Breast epithelium (tissue), 3 donors: ENCODE data around the gene DGKB.

Experiments used
- POLR2A ChIP-seq: fragments of 450-650 bp; IDR thresholded peaks from one replicate; pipeline ENCODE4 v1.6.1; 2016; ENCODE audit warnings: antibody characterized with exemption, mild to moderate bottlenecking, moderate library complexity
- TF ChIP-seq, protein P1 (sequence below), 3 donors: fragments of 450-650 bp; IDR thresholded peaks; one replicate each; pipeline ENCODE4 v1.5.1; 2016 to 2017; ENCODE audit warnings: antibody characterized with exemption in 3 of 3, mild to moderate bottlenecking in 3 of 3, moderate library complexity in 3 of 3

GRCh38 chr7:14773729-14774271, 128.8 kb downstream of the DGKB start:
- TF ChIP-seq, protein P1, sequence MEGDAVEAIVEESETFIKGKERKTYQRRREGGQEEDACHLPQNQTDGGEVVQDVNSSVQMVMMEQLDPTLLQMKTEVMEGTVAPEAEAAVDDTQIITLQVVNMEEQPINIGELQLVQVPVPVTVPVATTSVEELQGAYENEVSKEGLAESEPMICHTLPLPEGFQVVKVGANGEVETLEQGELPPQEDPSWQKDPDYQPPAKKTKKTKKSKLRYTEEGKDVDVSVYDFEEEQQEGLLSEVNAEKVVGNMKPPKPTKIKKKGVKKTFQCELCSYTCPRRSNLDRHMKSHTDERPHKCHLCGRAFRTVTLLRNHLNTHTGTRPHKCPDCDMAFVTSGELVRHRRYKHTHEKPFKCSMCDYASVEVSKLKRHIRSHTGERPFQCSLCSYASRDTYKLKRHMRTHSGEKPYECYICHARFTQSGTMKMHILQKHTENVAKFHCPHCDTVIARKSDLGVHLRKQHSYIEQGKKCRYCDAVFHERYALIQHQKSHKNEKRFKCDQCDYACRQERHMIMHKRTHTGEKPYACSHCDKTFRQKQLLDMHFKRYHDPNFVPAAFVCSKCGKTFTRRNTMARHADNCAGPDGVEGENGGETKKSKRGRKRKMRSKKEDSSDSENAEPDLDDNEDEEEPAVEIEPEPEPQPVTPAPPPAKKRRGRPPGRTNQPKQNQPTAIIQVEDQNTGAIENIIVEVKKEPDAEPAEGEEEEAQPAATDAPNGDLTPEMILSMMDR (IDR thresholded peaks at IDR 0.05) = no peak
- no peak for TF ChIP-seq POLR2A
